Measurements from ENCODE around the gene COL11A2.

The COL11A2 gene

GRCh38 chr6:33173535-33174180 is 18.6 kb downstream of the COL11A2 start:
- Mint-ChIP-seq H3K27me3 (ENCODE audit: low read depth) (peaks cover 5% of the 10 kb centered on the region), H3K27ac (no peak overlapping the region), H3K9me3 (no peaks in the 10 kb centered on the region), H3K36me3 (ENCODE audit: low read depth) (no peaks in the 10 kb centered on the region), H3K4me1 (ENCODE audit: low read depth) (no peaks in the 10 kb centered on the region), H3K4me3 (no peak overlapping the region)

GRCh38 chr6:33172688-33173534 is 19.4 kb downstream of the COL11A2 start:
- Mint-ChIP-seq H3K4me3 (no peak overlapping the region), H3K4me1 (ENCODE audit: low read depth) (no peaks in the 10 kb centered on the region), H3K27ac (no peak overlapping the region), H3K27me3 (ENCODE audit: low read depth) (peaks cover 5% of the 10 kb centered on the region), H3K36me3 (ENCODE audit: low read depth) (no peaks in the 10 kb centered on the region), H3K9me3 (no peaks in the 10 kb centered on the region)

- Mint-ChIP-seq H3K27ac (peak overlapping the region; percentile 31), H3K4me1 (ENCODE audit: low read depth) (no peaks in the 10 kb centered on the region), H3K9me3 (no peaks in the 10 kb centered on the region), H3K36me3 (ENCODE audit: low read depth) (no peaks in the 10 kb centered on the region), H3K4me3 (no peak overlapping the region), H3K27me3 (ENCODE audit: low read depth) (peaks cover 5% of the 10 kb centered on the region)
Measured at GRCh38 chr6:33171880-33172687, 20.2 kb downstream of the COL11A2 start.

- no peaks in the 10 kb centered on the region for H3K4me1 Mint-ChIP-seq (ENCODE audit: low read depth)
- no peaks in the 10 kb centered on the region for H3K36me3 Mint-ChIP-seq (ENCODE audit: low read depth)
- H3K27ac Mint-ChIP-seq: no peak overlapping the region
- H3K27me3 Mint-ChIP-seq (ENCODE audit: low read depth): peaks cover 5% of the 10 kb centered on the region
- H3K4me3 Mint-ChIP-seq: no peak overlapping the region
- no peaks in the 10 kb centered on the region for H3K9me3 Mint-ChIP-seq
Measured at GRCh38 chr6:33171016-33171879, 21.0 kb downstream of the COL11A2 start.

- H3K27ac Mint-ChIP-seq: no peak overlapping the region
- H3K27me3 Mint-ChIP-seq (ENCODE audit: low read depth): peaks cover 5% of the 10 kb centered on the region
- no peaks in the 10 kb centered on the region for H3K36me3 Mint-ChIP-seq (ENCODE audit: low read depth)
- no peaks in the 10 kb centered on the region for H3K9me3 Mint-ChIP-seq
- H3K4me3 Mint-ChIP-seq: no peak overlapping the region
- no peaks in the 10 kb centered on the region for H3K4me1 Mint-ChIP-seq (ENCODE audit: low read depth)
Measured at GRCh38 chr6:33170176-33171015, 21.9 kb downstream of the COL11A2 start.

- Mint-ChIP-seq H3K9me3 (no peaks in the 10 kb centered on the region), H3K27me3 (ENCODE audit: low read depth) (peaks cover 1% of the 10 kb centered on the region), H3K27ac (no peak overlapping the region), H3K36me3 (ENCODE audit: low read depth) (no peaks in the 10 kb centered on the region), H3K4me3 (no peak overlapping the region), H3K4me1 (ENCODE audit: low read depth) (no peaks in the 10 kb centered on the region)
Measured at GRCh38 chr6:33169291-33170175, 22.7 kb downstream of the COL11A2 start.

- no peaks in the 10 kb centered on the region for H3K9me3 Mint-ChIP-seq
Measured at GRCh38 chr6:33168639-33169038, 23.6 kb downstream of the COL11A2 start.

GRCh38 chr6:33168284-33168601 is 24.0 kb downstream of the COL11A2 start:
- no peaks in the 10 kb centered on the region for H3K9me3 Mint-ChIP-seq
- H3K36me3 Mint-ChIP-seq (ENCODE audit: low read depth): no peaks in the 10 kb centered on the region
- no peak overlapping the region for H3K4me3 Mint-ChIP-seq
- H3K4me1 Mint-ChIP-seq (ENCODE audit: low read depth): no peaks in the 10 kb centered on the region
- H3K27ac Mint-ChIP-seq: no peak overlapping the region
- H3K27me3 Mint-ChIP-seq (ENCODE audit: low read depth): no peaks in the 10 kb centered on the region

More at GRCh38 chr6:33168639-33169038, 23.6 kb downstream of the COL11A2 start:
- Mint-ChIP-seq H3K27ac (no peak overlapping the region), H3K4me3 (no peak overlapping the region), H3K27me3 (ENCODE audit: low read depth) (no peaks in the 10 kb centered on the region), H3K4me1 (ENCODE audit: low read depth) (no peaks in the 10 kb centered on the region), H3K36me3 (ENCODE audit: low read depth) (no peaks in the 10 kb centered on the region)

- H3K27ac Mint-ChIP-seq: no peak overlapping the region
- no peaks in the 10 kb centered on the region for H3K4me1 Mint-ChIP-seq (ENCODE audit: low read depth)
- H3K9me3 Mint-ChIP-seq: no peaks in the 10 kb centered on the region
- no peak overlapping the region for H3K4me3 Mint-ChIP-seq
- H3K27me3 Mint-ChIP-seq (ENCODE audit: low read depth): no peaks in the 10 kb centered on the region
- H3K36me3 Mint-ChIP-seq (ENCODE audit: low read depth): no peaks in the 10 kb centered on the region
Measured at GRCh38 chr6:33167374-33168283, 24.6 kb downstream of the COL11A2 start.

GRCh38 chr6:33166811-33167210 is 25.5 kb downstream of the COL11A2 start:
- Mint-ChIP-seq H3K27ac (no peak overlapping the region), H3K36me3 (ENCODE audit: low read depth) (no peaks in the 10 kb centered on the region), H3K9me3 (no peaks in the 10 kb centered on the region), H3K27me3 (ENCODE audit: low read depth) (no peaks in the 10 kb centered on the region), H3K4me3 (no peak overlapping the region), H3K4me1 (ENCODE audit: low read depth) (no peaks in the 10 kb centered on the region)

- H3K27ac Mint-ChIP-seq: no peak overlapping the region
- H3K4me3 Mint-ChIP-seq: no peak overlapping the region
- peaks cover 2% of the 10 kb centered on the region for H3K4me1 Mint-ChIP-seq (ENCODE audit: low read depth)
- no peaks in the 10 kb centered on the region for H3K36me3 Mint-ChIP-seq (ENCODE audit: low read depth)
- no peaks in the 10 kb centered on the region for H3K27me3 Mint-ChIP-seq (ENCODE audit: low read depth)
- no peaks in the 10 kb centered on the region for H3K9me3 Mint-ChIP-seq
Measured at GRCh38 chr6:33166363-33166762, 25.9 kb downstream of the COL11A2 start.

Measured in T-helper 1 cell treated with Interleukin-12 subunit alpha and Interleukin-12 subunit beta and Interleukin-4 antibody, amounts not matched to agents 30 μg/mL and 1 μg/mL, for 36 hours (primary cell).